CD4-positive, alpha-beta T cell treated with Interleukin-10 for 1 hour (primary cell): ENCODE measurements around the gene CSN1S1.
"Not testable (repeated sequence)": the region's sequence is repeated elsewhere in the genome, so short reads cannot be mapped to it uniquely, and the experiment has no call there.

ENCODE experiments used
- DNase-seq: peaks from one replicate; pipeline ENCODE4 v3.0.0-alpha.2; 2020

CSN1S1 gene

GRCh38 chr4:69930768-69931167, at the start of gene CSN1S1:
Gene CSN1S1, plus strand, starts transcription at chr4:69931068. Its CDS starts 1,488 bp downstream, at chr4:69932556.
- DNase-seq, result no peak

- DNase-seq, result peak; percentile 37
These were observed 49.6 kb upstream of the CSN1S1 start for GRCh38 chr4:69881173-69881773.

GRCh38 chr4:69882150-69882549, 48.7 kb upstream of the CSN1S1 start:
- DNase-seq, result no peak

- DNase-seq, result no peak
These were observed 42.5 kb upstream of the CSN1S1 start for GRCh38 chr4:69888336-69888735.

GRCh38 chr4:69894186-69894585, 36.7 kb upstream of the CSN1S1 start:
- DNase-seq, result no peak

- DNase-seq, result no peak
These were observed 36.1 kb upstream of the CSN1S1 start for GRCh38 chr4:69894721-69895120.

- no peak for DNase-seq
These were observed 34.2 kb upstream of the CSN1S1 start for GRCh38 chr4:69896530-69897116.

GRCh38 chr4:69907151-69907550, 23.7 kb upstream of the CSN1S1 start:
- DNase-seq, result no peak

- DNase-seq, result no peak
These were observed 21.7 kb upstream of the CSN1S1 start for GRCh38 chr4:69909195-69909594.

GRCh38 chr4:69910016-69910782, 20.7 kb upstream of the CSN1S1 start:
- DNase-seq, result no peak

GRCh38 chr4:69920874-69921273, 10.0 kb upstream of the CSN1S1 start:
- DNase-seq, result no peak

GRCh38 chr4:69923782-69924410, 7.0 kb upstream of the CSN1S1 start:
- DNase-seq, result not testable (repeated sequence)

- no peak for DNase-seq
These were observed 3.3 kb downstream of the CSN1S1 start for GRCh38 chr4:69934150-69934549.

- no peak for DNase-seq
These were observed 5.7 kb downstream of the CSN1S1 start for GRCh38 chr4:69936566-69936965.

- no peak for DNase-seq
These were observed 20.7 kb downstream of the CSN1S1 start for GRCh38 chr4:69951602-69952001.

GRCh38 chr4:69957209-69957608, 26.3 kb downstream of the CSN1S1 start:
- no peak for DNase-seq

- no peak for DNase-seq
These were observed 34.8 kb downstream of the CSN1S1 start, which contains the start of gene CSN2 for GRCh38 chr4:69965628-69966027. Gene CSN2, minus strand, starts transcription at chr4:69965728. Its CDS starts 4,733 bp downstream, at chr4:69960995.

GRCh38 chr4:69970071-69970470, 39.2 kb downstream of the CSN1S1 start:
- no peak for DNase-seq

- DNase-seq, result no peak
These were observed 43.8 kb downstream of the CSN1S1 start for GRCh38 chr4:69974631-69975030.

GRCh38 chr4:69977582-69977981, 46.7 kb downstream of the CSN1S1 start:
- no peak for DNase-seq

GRCh38 chr4:69984030-69984443, 53.2 kb downstream of the CSN1S1 start:
- DNase-seq, result no peak

- no peak for DNase-seq
These were observed 55.8 kb downstream of the CSN1S1 start for GRCh38 chr4:69986663-69987062.

GRCh38 chr4:69991016-69991415, 60.1 kb downstream of the CSN1S1 start:
- DNase-seq, result no peak

GRCh38 chr4:69994782-69995181, 63.9 kb downstream of the CSN1S1 start:
- DNase-seq, result no peak
